Lung (tissue), 12 donors: ENCODE data around the gene ANXA10. TPM values are rescaled to one million over a fixed set of nuclear protein-coding genes. Genes with fewer than 3 reads are reported as not detected.
A peak's percentile ranks its signal among the peaks of the same experiment; 100 is the strongest.

Source experiments
- ATAC-seq: fragments of 200-7000 bp; cut with Tn5 transposase; one replicate; pipeline ENCODE4 v1.9.1; 2020; ENCODE audit warnings: moderate number of reproducible peaks; ENCODE audit not compliant: insufficient read depth, low FRiP score
- DNase-seq, 3 donors: peaks; one replicate each; pipeline ENCODE4 v3.0.0-alpha.2; 2013 to 2017
- H3K27ac ChIP-seq, 2 donors: one replicate each; pipeline ENCODE4 v1.5.1; 2013; ENCODE audit warnings: mild to moderate bottlenecking in 2 of 2, moderate library complexity in 2 of 2, control low read depth in 1 of 2, inconsistent platforms in 1 of 2, low read depth in 1 of 2, low read length in 1 of 2
- H3K27me3 ChIP-seq, 3 donors: one replicate each; pipeline ENCODE4 v1.5.1; 2013; ENCODE audit warnings: low read length in 2 of 3; ENCODE audit not compliant: control insufficient read depth in 3 of 3, insufficient read depth in 3 of 3
- H3K36me3 ChIP-seq, 4 donors: one replicate each; pipeline ENCODE4 v1.5.1; 2013; ENCODE audit warnings: low read length in 4 of 4, mild to moderate bottlenecking in 1 of 4, moderate library complexity in 1 of 4; ENCODE audit not compliant: control insufficient read depth in 4 of 4, insufficient read depth in 4 of 4
- H3K4me1 ChIP-seq, 5 donors: one replicate each; pipeline ENCODE4 v1.5.1; 2013; ENCODE audit warnings: low read length in 5 of 5, mild to moderate bottlenecking in 2 of 5, moderate library complexity in 1 of 5; ENCODE audit not compliant: control insufficient read depth in 5 of 5, insufficient read depth in 5 of 5
- H3K4me3 ChIP-seq: one replicate; pipeline ENCODE4 v1.5.1; 2013; ENCODE audit warnings: mild to moderate bottlenecking, control low read depth, moderate library complexity
- H3K9ac ChIP-seq, 2 donors: one replicate each; pipeline ENCODE4 v1.5.1; 2013; ENCODE audit warnings: low read length in 2 of 2, control low read depth in 1 of 2; ENCODE audit not compliant: insufficient read depth in 1 of 2
- H3K9me3 ChIP-seq, 4 donors: one replicate each; pipeline ENCODE4 v1.5.1; 2013; ENCODE audit warnings: low read length in 3 of 4, mild to moderate bottlenecking in 1 of 4, moderate library complexity in 1 of 4; ENCODE audit not compliant: control insufficient read depth in 4 of 4, insufficient read depth in 3 of 4
- WGBS, 2 donors: extraction: QIAGEN DNeasy Blood & Tissue Kit; methylation state at CpG; one replicate each; pipeline ENCODE4 v1.1.7; 2013; 5-methylcytosine and 5-hydroxymethylcytosine counted together
- polyA plus RNA-seq, 2 donors: library from polyadenylated mRNA; stranded (reverse); fragments of 200-250 nt; gene quantifications; one replicate each; pipeline ENCODE4 v1.2.1, GENCODE V29; 2013
- total RNA-seq, 2 donors: library from RNA; depleted of rRNA in 1 of 2; stranded (reverse); fragments of >200 nt in 1 of 2; gene quantifications; one replicate each; pipeline ENCODE4 v1.2.1, GENCODE V29; 2014 to 2021
- TF ChIP-seq, protein P1 (sequence below): IDR thresholded peaks from 2 replicates; pipeline ENCODE4 v1.5.1; 2012; ENCODE audit warnings: mild to moderate bottlenecking; ENCODE audit errors: control extremely low read depth, extremely low read depth
- donor health status: control.
- donor health status: control.
- donor health status: Bipolar disorder and iron deficiency.
- donor health status: healthy.
- donor health status: DM: yes; HTN: yes; CAD: no.

Gene ANXA10
- total and polyA plus RNA-seq, 4 donors, result 0.64 TPM; not detected in 3

DNA sequence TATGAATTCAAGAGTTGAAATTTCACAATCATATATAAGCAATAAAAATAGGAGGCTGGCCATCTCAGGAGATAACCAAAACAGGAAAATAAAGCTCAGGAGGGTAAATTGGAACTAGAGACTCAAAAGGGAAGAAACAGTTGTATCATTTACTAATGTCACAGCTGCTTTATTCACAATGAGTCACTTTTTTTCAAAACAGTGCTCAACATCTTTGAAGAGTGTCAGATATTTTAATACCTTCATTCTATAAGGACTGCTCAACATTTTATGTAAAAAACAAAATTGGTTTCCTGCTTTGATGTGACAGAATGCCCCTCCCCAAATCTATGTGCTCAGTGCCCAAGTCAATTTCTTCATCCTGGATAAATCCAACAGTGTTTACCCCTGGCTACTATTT, 128.6 kb downstream of the ANXA10 start:
- no peak for ATAC-seq
- H3K36me3 ChIP-seq, result peaks cover 6 to 18% (median 13%) of the 10 kb centered on the region in 4 donors
- DNase-seq, result no peak
- H3K4me1 ChIP-seq, result no peaks in the 10 kb centered on the region
- H3K27me3 ChIP-seq, result no peaks in the 10 kb centered on the region
- peaks cover 0 to 6% (median under 1%) of the 10 kb centered on the region in 4 donors for H3K9me3 ChIP-seq
- no peak overlapping the region for H3K4me3 ChIP-seq
- TF ChIP-seq, protein P1, sequence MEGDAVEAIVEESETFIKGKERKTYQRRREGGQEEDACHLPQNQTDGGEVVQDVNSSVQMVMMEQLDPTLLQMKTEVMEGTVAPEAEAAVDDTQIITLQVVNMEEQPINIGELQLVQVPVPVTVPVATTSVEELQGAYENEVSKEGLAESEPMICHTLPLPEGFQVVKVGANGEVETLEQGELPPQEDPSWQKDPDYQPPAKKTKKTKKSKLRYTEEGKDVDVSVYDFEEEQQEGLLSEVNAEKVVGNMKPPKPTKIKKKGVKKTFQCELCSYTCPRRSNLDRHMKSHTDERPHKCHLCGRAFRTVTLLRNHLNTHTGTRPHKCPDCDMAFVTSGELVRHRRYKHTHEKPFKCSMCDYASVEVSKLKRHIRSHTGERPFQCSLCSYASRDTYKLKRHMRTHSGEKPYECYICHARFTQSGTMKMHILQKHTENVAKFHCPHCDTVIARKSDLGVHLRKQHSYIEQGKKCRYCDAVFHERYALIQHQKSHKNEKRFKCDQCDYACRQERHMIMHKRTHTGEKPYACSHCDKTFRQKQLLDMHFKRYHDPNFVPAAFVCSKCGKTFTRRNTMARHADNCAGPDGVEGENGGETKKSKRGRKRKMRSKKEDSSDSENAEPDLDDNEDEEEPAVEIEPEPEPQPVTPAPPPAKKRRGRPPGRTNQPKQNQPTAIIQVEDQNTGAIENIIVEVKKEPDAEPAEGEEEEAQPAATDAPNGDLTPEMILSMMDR, result no peak
- no peak overlapping the region for H3K27ac ChIP-seq
- H3K9ac ChIP-seq, result no peak overlapping the region

DNA sequence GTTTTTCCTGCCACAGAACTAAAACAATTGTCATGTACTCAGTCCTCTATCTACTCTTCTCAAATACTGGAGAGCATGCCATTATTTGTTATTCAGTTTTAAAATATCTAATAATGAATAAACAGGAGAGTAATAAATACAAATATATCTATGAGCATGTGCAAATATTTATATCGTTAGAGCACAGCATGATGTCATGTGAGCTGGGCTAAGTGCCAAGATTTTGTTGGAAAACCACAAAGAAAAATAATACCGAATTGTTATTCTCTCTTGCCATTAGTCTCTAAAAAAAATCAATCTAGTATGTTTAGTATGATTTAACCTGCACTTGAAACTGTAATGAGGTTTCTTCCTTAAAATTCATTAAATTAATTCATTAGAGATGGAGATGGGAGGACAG, 129.0 kb downstream of the ANXA10 start:
- H3K36me3 ChIP-seq, result peaks cover 6 to 18% (median 13%) of the 10 kb centered on the region in 4 donors
- no peak for ATAC-seq

More for the DNA sequence above, 129.0 kb downstream of the ANXA10 start:
- no peaks in the 10 kb centered on the region for H3K27me3 ChIP-seq
- peaks cover 0 to 6% (median under 1%) of the 10 kb centered on the region in 4 donors for H3K9me3 ChIP-seq
- no peak overlapping the region for H3K9ac ChIP-seq
- peak; percentile 16 to 73 (median 69) for DNase-seq
- WGBS, 2 donors, result 18 to 20% methylated on average over 2 of the region's 2 CpGs
- TF ChIP-seq, protein P1, result no peak
- H3K4me3 ChIP-seq, result no peak overlapping the region
- no peaks in the 10 kb centered on the region for H3K4me1 ChIP-seq
- H3K27ac ChIP-seq, result no peak overlapping the region

Other genes with a start within 250 kb of the ANXA10 start
- 10 to 100 TPM; 15.1 to 47.0 TPM for gene DDX60, start 226.2 kb downstream of the ANXA10 start, total RNA-seq
- 10 to 100 TPM in 1 of 2 donors, 1 to 10 TPM in 1; 2.6 to 14.2 TPM for gene DDX60, start 226.2 kb downstream of the ANXA10 start, polyA plus RNA-seq